SK-N-MC (cell line): ENCODE measurements around the gene PCSK2.

Experiments
- EZH2 ChIP-seq: fragments of 200-600 bp; sonication (generic); IDR thresholded peaks from one replicate; pipeline ENCODE4 v1.6.1; 2017; ENCODE audit warnings: antibody characterized with exemption
- FOXP2 ChIP-seq: optimal IDR thresholded peaks from 2 replicates; pipeline ENCODE3; 2011; ENCODE audit warnings: mild to moderate bottlenecking, moderate library complexity; ENCODE audit not compliant: insufficient read depth; ENCODE audit errors: extremely low read length, control extremely low read depth
- POLR2AphosphoS5 ChIP-seq: IDR thresholded peaks from 2 replicates; pipeline ENCODE4 v1.6.1; 2012; ENCODE audit warnings: mild to moderate bottlenecking, low read depth, low read length, borderline replicate concordance

- no peak for TF ChIP-seq POLR2AphosphoS5
- TF ChIP-seq EZH2, result no peak
- no peak for TF ChIP-seq FOXP2
These were observed 190.4 kb downstream of the PCSK2 start for GRCh38 chr20:17417225-17417624.
